GM18498 (cell line): Measurements from ENCODE around the gene PRELP.

Source experiments
- ATAC-seq: cut with Tn5 transposase; IDR thresholded peaks from one replicate; pipeline ENCODE4 v1.9.1; 2021; ENCODE audit warnings: mild to moderate bottlenecking, moderate library complexity; ENCODE audit not compliant: unreplicated experiment

The PRELP gene

GRCh38 chr1:203521074-203521794 is 45.6 kb downstream of the PRELP start:
- ATAC-seq = no peak

- ATAC-seq = no peak
These were observed 46.2 kb downstream of the PRELP start for GRCh38 chr1:203521812-203522211.

- ATAC-seq = no peak
These were observed 46.6 kb downstream of the PRELP start for GRCh38 chr1:203522237-203522636.

- ATAC-seq = no peak
These were observed 48.1 kb downstream of the PRELP start for GRCh38 chr1:203523667-203524066.

- ATAC-seq = no peak
These were observed 48.5 kb downstream of the PRELP start for GRCh38 chr1:203524152-203524551.

- ATAC-seq = no peak
These were observed 49.2 kb downstream of the PRELP start for GRCh38 chr1:203524824-203525223.

- ATAC-seq = no peak
These were observed 50.1 kb downstream of the PRELP start for GRCh38 chr1:203525685-203526084.

- no peak for ATAC-seq
These were observed 50.5 kb downstream of the PRELP start for GRCh38 chr1:203526130-203526529.

GRCh38 chr1:203526572-203526971 is 51.0 kb downstream of the PRELP start:
- ATAC-seq = no peak

- no peak for ATAC-seq
These were observed 51.4 kb downstream of the PRELP start for GRCh38 chr1:203527013-203527412.

GRCh38 chr1:203528063-203528462 is 52.5 kb downstream of the PRELP start:
- ATAC-seq = no peak

GRCh38 chr1:203528976-203529835 is 53.6 kb downstream of the PRELP start:
- ATAC-seq = no peak

GRCh38 chr1:203531063-203531462 is 55.5 kb downstream of the PRELP start:
- ATAC-seq = no peak

GRCh38 chr1:203534012-203534411 is 58.4 kb downstream of the PRELP start:
- ATAC-seq = no peak

- ATAC-seq = no peak
These were observed 58.9 kb downstream of the PRELP start for GRCh38 chr1:203534526-203534925.

GRCh38 chr1:203536575-203536974 is 61.0 kb downstream of the PRELP start:
- no peak for ATAC-seq

- no peak for ATAC-seq
These were observed 61.4 kb downstream of the PRELP start for GRCh38 chr1:203536980-203537455.

- ATAC-seq = no peak
These were observed 62.3 kb downstream of the PRELP start for GRCh38 chr1:203537806-203538464.

GRCh38 chr1:203538726-203539125 is 63.1 kb downstream of the PRELP start:
- ATAC-seq = no peak

- ATAC-seq = no peak
These were observed 64.4 kb downstream of the PRELP start for GRCh38 chr1:203539831-203540546.
